IgD-negative memory B cell (primary cell): ENCODE measurements around the gene PDE2A. TPM values are rescaled to one million over a fixed set of nuclear protein-coding genes. Genes with fewer than 3 reads are reported as not detected.

Experiments
- H3K27ac Mint-ChIP-seq, 3 donors: one replicate each; pipeline ENCODE4 v1.8.0; 2020 to 2022; ENCODE audit warnings: mild to moderate bottlenecking in 3 of 3, mixed read lengths in 3 of 3, moderate library complexity in 1 of 3
- H3K27me3 Mint-ChIP-seq: one replicate; pipeline ENCODE4 v1.8.0; 2021; ENCODE audit warnings: mixed read lengths
- H3K36me3 Mint-ChIP-seq: one replicate; pipeline ENCODE4 v1.8.0; 2020; ENCODE audit warnings: mild to moderate bottlenecking, mixed read lengths
- H3K4me1 Mint-ChIP-seq, 3 donors: one replicate each; pipeline ENCODE4 v1.8.0; 2020 to 2022; ENCODE audit warnings: mixed read lengths in 3 of 3, mild to moderate bottlenecking in 1 of 3
- H3K4me3 Mint-ChIP-seq, 4 donors: one replicate each; pipeline ENCODE4 v1.8.0; 2020 to 2022; ENCODE audit warnings: mild to moderate bottlenecking in 4 of 4, mixed read lengths in 4 of 4, moderate library complexity in 3 of 4
- H3K9me3 Mint-ChIP-seq, 3 donors: one replicate each; pipeline ENCODE4 v1.8.0; 2020 to 2021; ENCODE audit warnings: mixed read lengths in 3 of 3, mild to moderate bottlenecking in 1 of 3
- polyA plus RNA-seq: library from polyadenylated mRNA; unstranded; fragments of 300-500 nt; fragmentation: Illumina TruSeq; gene quantifications from one replicate; pipeline ENCODE4 v1.2.3, GENCODE V29; 2021

The PDE2A gene
- polyA plus RNA-seq, 1 donor from 2014 or later: not detected

DNA sequence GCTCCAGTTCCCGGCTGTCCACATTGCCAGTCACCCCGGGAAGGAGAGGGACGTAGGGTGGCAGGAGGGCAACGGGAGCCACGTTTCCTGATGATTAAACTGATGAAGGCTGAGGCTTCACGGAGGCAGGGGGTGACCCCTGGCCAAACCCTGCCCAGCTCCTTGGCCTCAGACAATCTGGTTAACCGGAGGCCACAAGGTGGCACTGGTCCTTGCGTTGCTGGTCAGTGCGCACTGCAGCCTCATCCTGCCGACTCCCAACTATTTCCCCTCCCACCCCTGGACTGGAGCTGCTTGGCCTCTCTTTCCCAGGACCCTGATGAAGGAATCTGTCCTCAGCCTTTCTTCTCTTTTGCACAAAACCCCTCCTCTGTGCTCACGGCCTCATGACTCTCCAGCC, 75.3 kb downstream of the PDE2A start:
- Mint-ChIP-seq H3K27me3 (peaks cover 7% of the 10 kb centered on the region), H3K9me3 (no peaks in the 10 kb centered on the region), H3K36me3 (no peaks in the 10 kb centered on the region), H3K27ac (no peak overlapping the region), H3K4me1 (no peaks in the 10 kb centered on the region), H3K4me3 (no peak overlapping the region)

DNA sequence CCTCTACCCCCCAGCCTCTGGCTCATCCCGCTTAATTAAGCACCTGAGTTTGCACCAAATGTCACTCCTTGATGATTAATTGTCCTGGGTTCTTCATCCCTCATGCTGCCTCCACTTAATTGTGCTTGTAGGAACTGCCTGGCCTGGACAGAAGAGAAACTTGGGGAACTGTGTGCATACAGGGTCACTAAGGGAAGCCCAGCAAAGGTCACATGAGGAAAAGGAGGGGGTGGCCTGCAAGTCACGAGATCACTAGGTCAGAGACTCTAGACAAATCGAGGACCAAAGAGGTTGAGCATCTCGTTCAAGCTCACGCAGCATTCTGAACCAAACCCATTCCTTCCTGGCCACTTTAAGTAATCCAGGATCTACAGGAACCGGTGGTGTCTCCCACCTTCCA, 75.8 kb downstream of the PDE2A start:
- no peak overlapping the region for H3K27ac Mint-ChIP-seq
- H3K9me3 Mint-ChIP-seq: no peaks in the 10 kb centered on the region
- no peak overlapping the region for H3K4me3 Mint-ChIP-seq
- no peaks in the 10 kb centered on the region for H3K36me3 Mint-ChIP-seq
- H3K4me1 Mint-ChIP-seq: no peaks in the 10 kb centered on the region
- H3K27me3 Mint-ChIP-seq: peaks cover 7% of the 10 kb centered on the region

DNA sequence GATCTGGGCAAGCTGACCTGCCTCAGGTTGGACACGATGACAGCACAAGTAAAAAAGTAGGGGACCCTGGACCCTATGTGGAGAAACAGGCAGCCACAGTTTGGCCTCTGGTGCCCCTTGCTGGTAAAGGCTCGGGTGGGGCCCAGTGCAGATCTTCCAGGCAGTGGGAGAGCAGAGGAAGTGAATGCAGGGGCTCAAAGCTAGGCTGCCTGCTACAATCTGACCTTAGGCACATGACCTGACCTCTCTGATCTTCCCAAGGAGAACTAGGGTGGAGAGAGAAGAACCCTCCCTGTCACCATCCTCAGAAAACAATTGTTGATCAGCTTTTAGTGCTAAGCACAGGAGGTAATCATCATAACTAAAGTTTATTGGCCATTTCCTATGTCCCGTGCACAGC, 76.5 kb downstream of the PDE2A start:
- H3K36me3 Mint-ChIP-seq: no peaks in the 10 kb centered on the region
- no peaks in the 10 kb centered on the region for H3K9me3 Mint-ChIP-seq
- peaks cover 10% of the 10 kb centered on the region for H3K27me3 Mint-ChIP-seq
- H3K4me1 Mint-ChIP-seq: peaks cover 0 to 4% (median 4%) of the 10 kb centered on the region in 3 donors
- H3K4me3 Mint-ChIP-seq: no peak overlapping the region
- no peak overlapping the region for H3K27ac Mint-ChIP-seq

DNA sequence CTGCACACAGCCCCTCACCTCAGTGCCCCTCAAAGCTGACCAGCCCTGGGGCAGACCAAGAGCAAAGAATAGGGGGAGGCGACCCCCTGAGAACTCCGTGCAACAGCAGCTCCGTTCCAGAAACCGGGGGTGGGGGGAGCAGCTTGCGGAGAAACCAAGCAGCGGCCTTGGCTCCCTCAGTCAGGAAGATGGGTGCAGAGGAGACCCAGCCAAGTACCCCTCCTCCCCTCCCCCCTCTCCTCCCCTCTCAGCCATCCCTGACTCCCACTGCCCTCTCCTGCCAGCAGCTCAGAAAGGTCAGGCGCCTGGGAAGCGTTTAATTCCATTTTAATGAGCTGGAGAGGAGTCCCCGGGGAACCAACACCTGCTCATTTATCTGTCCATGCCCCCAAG, 78.9 kb downstream of the PDE2A start:
- Mint-ChIP-seq H3K4me3 (no peak overlapping the region), H3K4me1 (peaks cover 15 to 21% (median 18%) of the 10 kb centered on the region in 3 donors), H3K27ac (peak overlapping the region in 1 of 3 donors; percentile 18), H3K27me3 (peaks cover 30% of the 10 kb centered on the region), H3K9me3 (no peaks in the 10 kb centered on the region), H3K36me3 (no peaks in the 10 kb centered on the region)

DNA sequence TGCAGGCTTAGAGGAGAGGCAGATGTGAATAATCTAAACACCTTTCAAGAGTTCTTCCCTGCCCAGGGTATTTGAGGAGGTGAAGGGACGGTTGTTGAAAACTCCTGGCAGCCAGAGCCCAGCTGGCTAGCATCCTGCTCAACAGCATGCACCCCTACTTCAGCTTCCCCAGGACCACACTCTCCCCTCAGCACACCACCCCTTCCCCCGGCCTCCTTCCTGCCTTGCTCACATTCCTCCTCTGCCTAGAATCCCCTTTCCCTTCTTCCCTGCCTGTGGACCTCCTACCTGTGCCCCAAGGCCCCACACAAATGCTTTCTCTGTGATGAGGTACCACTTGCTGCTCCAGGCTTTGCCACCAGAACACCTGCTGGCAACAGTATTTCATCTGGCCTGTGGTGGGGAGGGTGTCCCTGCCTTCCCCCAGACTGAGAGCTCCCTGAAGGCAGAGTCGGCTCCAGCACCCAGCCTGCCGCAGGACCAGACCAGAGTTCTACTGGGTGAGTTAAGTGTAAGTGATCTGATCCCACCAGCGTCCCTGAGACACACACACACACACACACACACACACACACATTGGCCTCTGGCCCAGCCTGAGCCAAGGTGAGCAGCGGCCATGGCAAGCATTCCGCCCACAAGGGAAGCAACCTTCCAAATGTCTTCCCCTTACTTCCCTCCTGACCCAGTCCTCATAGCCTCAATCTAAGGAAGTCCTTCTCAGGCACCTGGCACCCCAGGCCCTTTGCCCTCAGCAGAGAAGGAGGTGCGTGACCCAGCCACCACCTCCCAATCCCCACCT, 79.5 kb downstream of the PDE2A start:
- no peaks in the 10 kb centered on the region for H3K9me3 Mint-ChIP-seq
- H3K4me1 Mint-ChIP-seq: peaks cover 15 to 23% (median 18%) of the 10 kb centered on the region in 3 donors
- no peak overlapping the region for H3K4me3 Mint-ChIP-seq
- no peaks in the 10 kb centered on the region for H3K36me3 Mint-ChIP-seq
- H3K27me3 Mint-ChIP-seq: peaks cover 34% of the 10 kb centered on the region
- H3K27ac Mint-ChIP-seq: peak overlapping the region in 1 of 3 donors; percentile 18

DNA sequence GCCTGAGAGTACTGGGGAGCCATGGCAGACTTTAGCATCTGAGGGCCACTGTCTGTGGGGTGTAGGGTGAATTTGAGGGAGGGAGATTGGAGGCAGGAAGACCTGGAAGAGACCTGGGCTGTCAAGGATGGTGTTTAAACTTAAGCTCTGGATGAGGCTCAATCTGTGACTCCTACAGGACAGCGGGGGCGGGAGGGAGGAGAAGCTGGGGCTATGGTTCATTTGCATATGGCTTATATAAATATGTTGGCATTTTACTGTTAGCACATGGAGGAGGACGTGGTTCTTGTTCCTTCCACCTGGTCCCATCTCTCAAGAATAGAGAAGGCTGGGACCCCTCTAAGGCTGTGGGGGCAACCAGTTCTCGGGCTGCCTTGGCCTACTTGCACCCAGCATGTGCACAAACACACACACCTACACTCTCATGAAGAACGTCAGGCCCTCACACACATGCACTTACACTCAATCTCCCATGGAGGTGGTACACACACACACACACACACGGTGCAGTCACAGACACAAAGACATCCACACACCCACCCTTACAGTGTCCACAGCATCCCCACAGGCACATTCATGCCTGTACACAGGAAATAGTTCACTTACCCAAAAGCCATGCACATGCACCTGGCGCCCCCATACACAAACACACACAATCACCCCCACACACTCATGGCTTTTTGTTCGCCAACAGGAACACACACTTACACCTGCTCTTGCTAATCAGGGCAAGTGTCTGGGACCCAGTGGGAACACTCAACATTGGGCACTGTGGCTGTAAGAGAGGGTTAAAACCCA, 81.3 kb downstream of the PDE2A start:
- no peaks in the 10 kb centered on the region for H3K36me3 Mint-ChIP-seq
- H3K27ac Mint-ChIP-seq: peak overlapping the region in 2 of 3 donors; percentile 25 to 42
- no peaks in the 10 kb centered on the region for H3K9me3 Mint-ChIP-seq
- peaks cover 43% of the 10 kb centered on the region for H3K27me3 Mint-ChIP-seq
- peaks cover 15 to 23% (median 21%) of the 10 kb centered on the region in 3 donors for H3K4me1 Mint-ChIP-seq
- H3K4me3 Mint-ChIP-seq: peak overlapping the region in 2 of 4 donors; percentile 21 to 42

DNA sequence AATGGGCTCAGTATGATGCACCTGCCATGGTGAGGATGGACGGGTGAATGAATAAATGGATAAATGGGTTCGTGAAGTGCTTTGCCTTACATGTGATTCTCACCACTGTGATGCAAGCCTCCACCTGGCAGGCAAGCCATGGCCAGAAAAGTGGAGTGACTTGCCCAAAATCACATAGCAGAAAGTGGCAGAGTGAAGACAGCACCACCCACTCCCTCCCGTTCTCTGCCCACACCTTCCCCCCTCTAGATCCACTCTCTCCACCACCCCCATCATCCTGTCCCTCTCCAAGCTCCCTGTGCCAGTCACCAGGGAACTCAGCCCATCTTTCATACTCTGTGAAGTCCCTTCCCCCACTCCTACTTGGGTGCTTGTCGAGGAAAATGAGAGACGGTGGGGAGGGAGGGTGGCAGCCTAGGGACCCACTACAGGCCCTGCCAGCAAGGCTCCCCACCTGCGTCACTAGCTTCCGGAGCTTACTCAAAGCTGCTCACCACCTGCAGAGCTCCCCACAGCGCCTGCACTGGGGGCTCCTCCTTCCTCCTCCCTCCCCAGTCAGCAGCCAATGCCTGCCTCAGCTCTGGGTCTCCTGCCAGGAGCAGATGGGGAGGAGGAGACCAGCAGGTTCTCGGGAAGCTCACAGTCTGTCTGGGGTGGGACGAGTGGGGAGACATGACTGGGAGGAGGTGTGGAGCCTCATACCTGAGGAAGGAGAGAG, 82.3 kb downstream of the PDE2A start:
- peaks cover 42% of the 10 kb centered on the region for H3K27me3 Mint-ChIP-seq

DNA sequence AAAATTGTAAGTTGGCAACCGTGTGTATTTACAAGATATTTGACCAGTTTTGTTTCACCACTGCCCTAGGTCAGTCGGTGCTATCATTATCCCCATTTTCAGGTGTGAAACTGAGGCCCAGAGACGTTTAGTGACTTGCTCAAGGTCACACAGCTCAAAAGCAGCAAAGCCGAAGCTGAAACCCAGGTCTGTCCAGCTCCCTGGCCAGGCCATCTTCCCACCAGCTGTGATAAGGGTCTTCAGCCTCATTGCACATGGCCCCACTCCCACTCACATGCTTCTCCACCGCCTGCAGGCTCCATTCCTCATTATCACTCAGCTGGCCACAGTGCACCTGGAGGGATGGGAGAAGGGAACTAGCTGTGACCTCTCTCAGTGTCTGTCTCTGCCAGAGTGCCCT, 83.2 kb downstream of the PDE2A start:
- Mint-ChIP-seq H3K9me3 (no peaks in the 10 kb centered on the region), H3K4me3 (peak overlapping the region; percentile 10 to 83 (median 35)), H3K27me3 (peaks cover 42% of the 10 kb centered on the region), H3K4me1 (peaks cover 15 to 23% (median 23%) of the 10 kb centered on the region in 3 donors), H3K27ac (peak overlapping the region in 1 of 3 donors; percentile 47), H3K36me3 (no peaks in the 10 kb centered on the region)

More for the DNA sequence above, 82.3 kb downstream of the PDE2A start:
- peaks cover 15 to 23% (median 23%) of the 10 kb centered on the region in 3 donors for H3K4me1 Mint-ChIP-seq
- no peaks in the 10 kb centered on the region for H3K9me3 Mint-ChIP-seq
- peak overlapping the region; percentile 44 to 83 (median 59) for H3K4me3 Mint-ChIP-seq
- peak overlapping the region in 2 of 3 donors; percentile 25 to 42 for H3K27ac Mint-ChIP-seq
- no peaks in the 10 kb centered on the region for H3K36me3 Mint-ChIP-seq

DNA sequence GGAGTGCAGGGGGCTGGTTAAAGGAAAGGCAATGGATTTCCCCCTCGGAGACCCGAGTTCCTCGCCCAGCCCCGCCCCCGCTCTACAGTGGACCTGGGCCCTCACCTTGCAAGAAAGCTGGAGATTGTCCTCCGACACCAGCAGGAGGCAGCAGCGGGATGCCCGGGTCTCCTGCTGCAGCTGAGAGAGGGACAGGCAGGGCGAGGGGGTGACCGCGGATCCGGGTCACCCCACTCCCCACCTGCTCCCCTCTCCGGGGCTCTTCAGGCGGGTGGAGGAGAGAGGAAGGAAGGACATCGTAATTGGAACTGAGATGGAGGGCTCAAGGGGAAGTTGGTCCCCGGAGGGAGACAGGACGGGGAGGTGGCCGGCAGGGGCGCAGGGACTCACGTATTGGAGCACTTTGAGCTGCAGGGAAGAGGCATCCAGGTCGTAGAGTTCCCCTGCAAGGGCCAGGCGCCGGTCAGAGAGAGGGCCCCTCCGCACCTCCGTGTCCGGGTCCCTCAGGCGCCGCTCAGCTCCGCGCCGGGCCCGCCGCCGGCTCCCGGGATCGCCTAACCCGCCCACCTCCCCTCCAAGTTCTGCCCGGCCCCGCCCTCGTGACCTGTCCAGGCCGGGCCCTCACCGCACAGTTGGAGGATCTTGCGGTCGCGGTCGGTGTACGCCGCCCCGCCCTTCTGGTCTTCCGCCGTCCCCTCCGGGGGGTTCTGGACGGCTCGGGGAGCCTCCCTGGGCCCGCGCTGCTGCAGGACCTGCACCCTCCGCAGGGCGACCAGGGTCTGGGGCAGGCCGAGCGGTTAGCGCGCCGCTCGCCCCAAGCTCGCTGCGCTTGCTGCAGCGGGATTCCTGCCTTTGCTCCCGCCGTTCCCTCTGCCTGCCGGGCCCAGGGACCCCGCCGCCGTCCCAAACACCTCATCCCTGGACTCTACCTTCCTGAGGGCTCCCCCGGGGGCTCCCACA, 84.1 kb downstream of the PDE2A start:
- peak overlapping the region; percentile 6 to 88 (median 76) for H3K4me3 Mint-ChIP-seq
- peak overlapping the region in 1 of 3 donors; percentile 47 for H3K27ac Mint-ChIP-seq
- no peaks in the 10 kb centered on the region for H3K36me3 Mint-ChIP-seq
- H3K27me3 Mint-ChIP-seq: peaks cover 45% of the 10 kb centered on the region
- peaks cover 22 to 32% (median 31%) of the 10 kb centered on the region in 3 donors for H3K4me1 Mint-ChIP-seq
- H3K9me3 Mint-ChIP-seq: no peaks in the 10 kb centered on the region

DNA sequence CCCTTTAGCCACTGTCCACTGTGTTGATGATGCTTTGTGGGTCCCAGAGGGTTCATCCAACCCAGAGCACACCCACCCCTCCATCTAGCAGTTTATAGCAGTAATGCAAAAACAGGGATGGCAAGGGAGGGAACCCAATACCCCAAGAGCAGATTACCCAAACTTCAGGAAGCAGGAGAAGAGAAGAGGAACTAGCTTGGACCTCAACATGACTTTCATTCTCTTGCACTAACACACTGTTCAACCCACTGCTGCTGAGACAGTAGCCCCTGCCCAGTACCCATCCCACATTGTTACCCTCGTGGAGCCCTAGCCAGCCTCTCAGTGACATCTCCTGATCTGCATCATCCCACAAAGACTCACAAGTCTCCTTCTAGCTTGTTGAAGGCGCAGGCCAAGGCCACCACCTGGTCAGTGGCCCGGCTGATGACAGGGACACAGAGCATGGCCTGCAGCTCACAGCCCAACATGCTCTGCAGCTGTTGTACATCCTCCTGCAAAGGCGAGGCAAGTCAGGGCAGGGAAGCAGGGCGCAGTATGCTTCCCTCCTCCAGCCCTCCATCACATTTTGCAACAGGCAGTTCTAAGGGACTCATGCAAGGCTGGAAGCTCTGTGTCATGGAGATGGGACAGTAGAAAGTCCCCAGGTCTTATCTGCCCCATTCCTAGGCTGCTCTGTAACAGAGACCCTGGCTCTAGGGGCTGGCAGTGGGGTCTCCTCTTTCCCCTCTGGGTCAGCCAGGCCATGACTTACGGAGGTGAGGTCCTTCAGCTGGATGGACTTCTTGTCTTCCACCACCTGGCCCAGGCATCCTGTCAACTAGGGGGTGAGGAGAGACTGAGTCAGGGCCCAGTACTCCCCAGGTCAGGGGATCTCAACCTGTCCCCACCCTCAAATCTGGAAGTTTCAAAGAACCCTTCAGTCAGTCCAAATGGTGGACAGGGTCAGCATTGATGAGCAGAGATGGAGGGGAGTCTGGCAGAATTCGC, 85.5 kb downstream of the PDE2A start:
- Mint-ChIP-seq H3K9me3 (no peaks in the 10 kb centered on the region), H3K36me3 (no peaks in the 10 kb centered on the region), H3K27me3 (peaks cover 42% of the 10 kb centered on the region), H3K4me1 (peaks cover 27 to 38% (median 37%) of the 10 kb centered on the region in 3 donors), H3K4me3 (peak overlapping the region in 2 of 4 donors; percentile 6 to 88), H3K27ac (no peak overlapping the region)

DNA sequence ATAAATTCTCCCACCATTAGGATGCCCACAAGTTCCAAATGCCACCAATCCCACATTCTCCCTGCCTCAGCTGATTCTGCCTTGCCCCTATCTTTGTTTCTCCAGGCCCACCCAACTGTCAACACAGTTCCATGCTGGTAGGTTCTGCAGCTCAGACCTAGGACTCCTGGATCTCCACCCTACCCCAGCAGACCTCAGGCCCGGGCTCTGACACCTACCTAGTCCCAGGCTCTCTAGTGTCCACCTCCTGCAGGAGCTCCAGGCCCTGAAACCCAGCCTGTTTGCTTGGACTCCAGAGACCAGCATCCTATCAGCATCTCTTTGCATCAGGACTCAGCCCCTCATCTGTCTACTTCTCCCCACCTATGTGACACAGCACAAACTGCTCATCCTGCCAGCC, 86.5 kb downstream of the PDE2A start:
- no peaks in the 10 kb centered on the region for H3K9me3 Mint-ChIP-seq
- peaks cover 23 to 37% (median 34%) of the 10 kb centered on the region in 3 donors for H3K4me1 Mint-ChIP-seq
- H3K27ac Mint-ChIP-seq: no peak overlapping the region
- no peaks in the 10 kb centered on the region for H3K36me3 Mint-ChIP-seq
- H3K4me3 Mint-ChIP-seq: no peak overlapping the region
- H3K27me3 Mint-ChIP-seq: peaks cover 38% of the 10 kb centered on the region

DNA sequence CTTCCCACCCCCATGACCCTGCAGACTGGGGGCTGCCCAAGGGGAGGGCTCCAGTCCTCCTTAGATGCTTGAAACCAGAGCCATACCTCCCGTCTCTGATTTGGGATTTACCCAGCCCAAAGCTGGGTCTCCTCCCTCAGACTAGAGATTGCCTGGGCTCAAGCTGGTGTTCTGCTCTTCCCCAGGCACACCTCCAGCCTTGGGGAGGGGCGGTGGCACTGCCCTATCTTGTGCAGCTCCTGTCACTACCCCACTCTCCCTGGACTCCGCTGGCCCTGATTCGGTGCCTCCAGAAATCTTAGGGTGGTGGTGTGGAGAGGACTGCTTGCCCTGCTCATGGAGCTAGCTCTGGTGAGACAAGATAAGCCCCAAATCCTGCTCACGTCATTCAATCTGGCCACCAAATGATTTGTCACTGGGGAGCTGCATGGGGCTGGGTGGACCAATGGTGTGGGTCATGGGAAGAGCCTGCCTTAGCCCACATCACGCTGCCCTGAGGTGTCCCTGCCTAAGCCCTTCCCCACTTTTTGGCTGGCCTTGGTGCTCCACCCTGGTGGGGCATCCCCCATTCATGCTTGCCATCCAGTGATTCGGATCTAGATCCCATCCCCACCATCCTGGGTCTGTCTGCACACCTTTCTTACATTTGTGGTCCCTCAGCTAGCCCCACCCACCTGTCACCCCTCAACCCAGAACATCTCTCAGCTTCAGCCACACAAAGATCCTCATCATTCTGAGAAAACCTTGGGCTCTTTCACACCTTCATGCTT, 87.7 kb downstream of the PDE2A start:
- Mint-ChIP-seq H3K36me3 (no peaks in the 10 kb centered on the region), H3K9me3 (no peaks in the 10 kb centered on the region), H3K4me1 (peaks cover 21 to 26% (median 24%) of the 10 kb centered on the region in 3 donors), H3K4me3 (peak overlapping the region in 1 of 4 donors; percentile 26), H3K27me3 (peaks cover 28% of the 10 kb centered on the region), H3K27ac (no peak overlapping the region)
